DOHH2 (cell line): ENCODE results near the gene ATF2.

ENCODE experiments used
- EZH2phosphoT487 ChIP-seq: fragments of 200-600 bp; sonication (generic); IDR thresholded peaks from 2 replicates; pipeline ENCODE4 v1.6.1; 2017; ENCODE audit warnings: borderline replicate concordance, mild to moderate bottlenecking, antibody characterized with exemption, low read length, moderate library complexity, mixed read lengths
- TF ChIP-seq, protein P1 (sequence below): fragments of 200-600 bp; sonication (generic); IDR thresholded peaks from one replicate; pipeline ENCODE4 v1.5.1; 2014; ENCODE audit warnings: antibody characterized with exemption, mild to moderate bottlenecking, low read depth, low read length; ENCODE audit not compliant: poor library complexity, severe bottlenecking

- TF ChIP-seq, protein P1, sequence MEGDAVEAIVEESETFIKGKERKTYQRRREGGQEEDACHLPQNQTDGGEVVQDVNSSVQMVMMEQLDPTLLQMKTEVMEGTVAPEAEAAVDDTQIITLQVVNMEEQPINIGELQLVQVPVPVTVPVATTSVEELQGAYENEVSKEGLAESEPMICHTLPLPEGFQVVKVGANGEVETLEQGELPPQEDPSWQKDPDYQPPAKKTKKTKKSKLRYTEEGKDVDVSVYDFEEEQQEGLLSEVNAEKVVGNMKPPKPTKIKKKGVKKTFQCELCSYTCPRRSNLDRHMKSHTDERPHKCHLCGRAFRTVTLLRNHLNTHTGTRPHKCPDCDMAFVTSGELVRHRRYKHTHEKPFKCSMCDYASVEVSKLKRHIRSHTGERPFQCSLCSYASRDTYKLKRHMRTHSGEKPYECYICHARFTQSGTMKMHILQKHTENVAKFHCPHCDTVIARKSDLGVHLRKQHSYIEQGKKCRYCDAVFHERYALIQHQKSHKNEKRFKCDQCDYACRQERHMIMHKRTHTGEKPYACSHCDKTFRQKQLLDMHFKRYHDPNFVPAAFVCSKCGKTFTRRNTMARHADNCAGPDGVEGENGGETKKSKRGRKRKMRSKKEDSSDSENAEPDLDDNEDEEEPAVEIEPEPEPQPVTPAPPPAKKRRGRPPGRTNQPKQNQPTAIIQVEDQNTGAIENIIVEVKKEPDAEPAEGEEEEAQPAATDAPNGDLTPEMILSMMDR, result no peak
- TF ChIP-seq EZH2phosphoT487, result no peak
These were observed 27.0 kb upstream of the ATF2 start for GRCh38 chr2:175195012-175195411.
